NCI-H748 treated with DMSO at 0.1 percent for 48 hours (cell line): ENCODE measurements around the gene ABLIM1.

ENCODE experiments used
- DNase-seq: peaks from one replicate; lab custom pipeline; 2025; lab: John Stamatoyannopoulos, UW

The ABLIM1 gene

DNA sequence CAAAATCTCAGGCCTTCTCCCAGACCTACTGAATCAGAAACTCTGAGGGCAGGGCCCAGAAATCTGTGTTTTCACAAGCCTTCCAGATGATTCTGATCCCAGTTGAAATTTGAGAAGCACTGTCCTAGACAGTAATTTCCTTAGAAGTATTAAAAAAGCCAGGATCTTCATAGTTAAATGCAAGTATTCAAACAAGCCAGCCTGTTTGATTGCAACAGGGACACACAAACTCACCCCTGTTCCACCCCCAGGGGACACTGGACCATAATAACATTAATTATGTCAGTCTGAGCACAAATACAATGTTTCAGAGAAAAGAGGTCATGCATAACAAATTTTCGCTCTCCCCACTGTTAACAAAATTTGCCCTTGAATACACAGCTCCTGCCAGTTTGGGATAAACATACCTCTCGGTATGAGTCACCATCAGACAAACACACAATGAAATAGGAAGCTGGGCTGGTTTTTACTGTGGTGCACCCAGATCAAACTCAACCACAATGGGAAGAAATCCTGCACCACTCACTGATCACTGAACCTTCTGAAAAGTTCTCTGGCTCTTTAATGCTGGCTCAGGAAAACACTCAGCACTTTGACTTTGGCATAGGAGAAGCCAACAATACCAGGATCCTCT lies 34.3 kb downstream of the ABLIM1 start:
- DNase-seq: peak; percentile 69

GRCh38 chr10:114623155-114623554 lies 34.9 kb downstream of the ABLIM1 start:
- DNase-seq: no peak

DNA sequence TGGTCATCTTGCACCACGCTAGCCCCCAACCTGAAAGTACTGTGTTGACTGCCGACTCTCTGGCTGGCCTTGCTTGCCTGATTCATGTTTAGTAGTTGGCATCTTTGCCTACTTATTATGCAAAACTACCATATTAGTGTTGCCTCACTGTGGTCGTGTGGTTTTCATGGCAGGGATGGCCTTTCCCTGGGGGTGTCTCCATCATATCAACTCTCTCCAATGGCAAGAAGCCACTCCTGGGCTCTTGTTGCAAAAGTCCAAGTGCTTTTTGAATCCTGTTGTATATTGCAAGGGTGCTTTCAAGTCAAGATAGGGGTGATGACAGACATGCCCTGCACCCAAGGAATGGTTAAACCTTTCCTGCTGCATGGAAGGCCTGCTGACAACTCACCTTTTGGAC lies 39.4 kb downstream of the ABLIM1 start:
- no peak for DNase-seq

GRCh38 chr10:114616516-114616915 lies 41.6 kb downstream of the ABLIM1 start:
- DNase-seq: no peak

GRCh38 chr10:114616103-114616502 lies 42.0 kb downstream of the ABLIM1 start:
- no peak for DNase-seq

DNA sequence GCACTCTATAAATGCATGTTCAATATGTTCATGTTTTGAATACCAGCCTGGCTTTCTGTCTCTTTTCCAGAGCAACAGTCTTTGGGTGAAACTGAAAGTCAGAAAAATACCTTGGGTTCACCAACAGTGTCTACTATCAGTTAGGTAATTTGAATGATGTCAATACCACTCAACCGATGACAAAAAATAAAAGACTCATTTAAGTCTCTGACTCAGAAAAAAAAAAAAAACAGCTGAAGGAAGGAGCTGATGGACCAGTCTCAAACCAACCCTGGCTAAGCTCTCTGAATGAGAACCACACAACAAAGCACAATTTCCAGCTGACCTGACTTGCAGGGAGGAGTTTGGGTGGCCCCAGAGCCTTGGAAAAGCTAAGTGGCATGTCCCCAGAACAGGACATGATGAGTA lies 42.5 kb downstream of the ABLIM1 start:
- DNase-seq: no peak

DNA sequence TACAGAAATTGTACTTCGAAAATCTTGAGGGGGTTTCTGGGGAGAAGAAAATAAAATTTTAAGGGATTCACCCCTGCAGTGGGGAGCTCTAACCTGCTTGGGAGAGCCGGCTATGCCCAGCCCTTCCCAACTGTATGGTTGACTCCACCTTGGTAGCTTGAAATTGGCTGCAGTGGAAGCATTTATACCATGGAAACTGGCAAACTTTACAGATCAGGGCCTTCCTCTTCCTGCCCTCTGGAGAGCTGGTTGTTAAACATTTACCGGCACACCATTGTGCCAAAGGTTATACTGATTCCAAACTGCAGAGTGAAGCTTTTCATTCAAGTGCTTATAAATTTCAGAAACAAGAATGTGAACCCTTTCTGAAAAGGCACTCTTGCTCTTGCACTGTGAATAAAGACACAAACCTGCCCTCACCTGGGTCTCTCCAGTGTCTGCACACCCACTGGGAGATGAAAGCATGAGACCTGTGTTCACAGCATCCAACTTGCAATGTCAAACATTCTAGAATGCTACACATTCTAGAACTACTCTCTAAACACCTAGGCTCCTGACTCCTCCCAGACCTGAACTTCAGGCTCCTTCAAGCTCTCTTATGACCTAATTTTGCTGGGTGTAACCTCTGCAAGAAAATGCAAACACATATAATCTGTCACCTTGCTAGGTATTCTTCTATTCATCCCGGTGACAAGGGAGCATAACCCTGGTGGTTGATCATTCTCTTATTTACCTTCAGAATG lies 44.7 kb downstream of the ABLIM1 start:
- no peak for DNase-seq

DNA sequence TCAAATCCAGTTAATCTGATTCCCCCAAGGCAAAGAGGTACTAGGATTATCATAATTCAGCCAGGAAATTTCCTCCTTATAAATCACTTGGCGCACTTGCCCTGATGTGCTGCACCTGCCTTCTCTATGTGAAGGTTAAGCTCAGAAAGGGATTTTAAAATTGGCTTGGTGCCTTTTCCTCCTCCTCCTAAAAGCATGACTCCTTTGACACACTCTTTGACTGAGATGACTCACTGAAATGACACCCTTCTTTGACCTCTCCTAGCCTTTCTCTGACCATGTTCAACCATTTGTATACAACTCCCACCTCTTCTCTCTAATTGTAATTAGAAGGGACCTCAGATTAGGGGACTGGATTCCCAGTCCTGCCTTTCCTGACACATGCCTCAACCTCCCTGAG lies 46.5 kb downstream of the ABLIM1 start:
- DNase-seq: no peak

DNA sequence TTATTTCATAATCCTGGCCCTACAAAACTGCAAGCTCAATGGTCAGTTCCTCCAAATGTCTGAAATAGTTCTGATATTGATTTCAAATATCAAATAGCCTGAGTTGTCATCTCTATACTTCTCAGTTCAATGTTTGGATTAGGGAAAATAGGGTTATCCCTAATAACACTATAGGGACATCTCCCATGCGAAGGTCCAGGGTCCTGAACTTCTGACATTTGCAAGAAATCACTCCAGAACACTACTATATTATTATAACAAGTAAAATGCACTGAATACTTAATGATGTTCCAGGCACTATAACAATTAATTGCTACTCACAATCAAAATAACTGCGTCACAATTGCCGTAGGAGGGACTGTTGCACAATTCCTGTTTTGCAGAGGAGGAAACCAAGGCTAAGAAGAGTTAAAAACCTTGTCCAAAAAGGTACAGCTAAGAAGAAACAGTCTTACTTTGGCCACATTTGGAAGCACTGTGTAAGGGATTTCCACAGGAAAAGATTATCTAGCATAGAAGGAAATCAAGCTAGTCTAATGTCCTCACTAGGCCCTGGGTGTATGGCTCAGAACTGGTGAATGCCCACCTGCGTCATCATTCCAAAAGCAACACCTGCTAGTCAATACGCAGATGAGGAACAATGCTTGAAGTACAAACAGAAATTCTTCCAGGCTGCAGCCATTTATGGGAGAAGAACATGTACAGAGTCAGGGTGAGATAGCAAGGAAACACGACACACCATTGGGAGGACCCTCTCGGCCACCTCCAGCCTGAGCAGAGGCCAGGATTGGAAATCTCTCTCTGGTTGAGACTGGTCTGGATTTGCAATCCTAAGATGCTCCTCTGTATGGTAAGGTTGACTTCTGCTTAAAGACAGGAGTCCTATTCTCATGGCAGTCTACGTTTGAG lies 48.3 kb downstream of the ABLIM1 start:
- no peak for DNase-seq

GRCh38 chr10:114607358-114607998 lies 50.6 kb downstream of the ABLIM1 start:
- DNase-seq: no peak

DNA sequence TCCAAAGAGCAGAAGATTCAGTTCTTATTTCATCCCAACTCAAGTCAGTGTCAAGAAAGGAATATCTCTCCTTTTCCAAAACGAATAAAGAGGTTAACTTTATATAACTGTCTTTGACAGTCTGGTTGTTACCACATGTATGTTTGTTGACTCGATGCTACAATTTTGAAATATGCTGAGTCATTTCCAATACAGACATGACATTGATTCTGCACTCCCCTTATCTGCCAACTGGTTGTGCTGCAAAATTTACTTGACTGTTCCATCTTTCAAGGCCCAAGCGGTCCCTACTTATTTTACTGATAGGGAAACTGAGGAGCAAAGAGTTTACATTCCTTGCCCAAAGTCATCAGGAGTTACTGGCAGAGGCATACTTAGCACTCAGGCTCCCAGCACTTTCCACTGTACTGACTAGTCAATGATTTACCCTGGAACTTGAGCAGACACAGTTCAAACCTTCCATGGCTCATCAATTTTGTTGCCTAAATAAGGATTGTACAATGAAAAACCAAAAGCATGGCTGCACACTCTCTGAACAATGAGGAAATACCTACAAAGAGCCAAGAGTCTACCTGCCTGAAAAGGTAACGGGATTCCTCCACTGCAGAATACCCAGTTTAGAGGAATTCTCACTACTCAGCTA lies 52.8 kb downstream of the ABLIM1 start:
- no peak for DNase-seq

DNA sequence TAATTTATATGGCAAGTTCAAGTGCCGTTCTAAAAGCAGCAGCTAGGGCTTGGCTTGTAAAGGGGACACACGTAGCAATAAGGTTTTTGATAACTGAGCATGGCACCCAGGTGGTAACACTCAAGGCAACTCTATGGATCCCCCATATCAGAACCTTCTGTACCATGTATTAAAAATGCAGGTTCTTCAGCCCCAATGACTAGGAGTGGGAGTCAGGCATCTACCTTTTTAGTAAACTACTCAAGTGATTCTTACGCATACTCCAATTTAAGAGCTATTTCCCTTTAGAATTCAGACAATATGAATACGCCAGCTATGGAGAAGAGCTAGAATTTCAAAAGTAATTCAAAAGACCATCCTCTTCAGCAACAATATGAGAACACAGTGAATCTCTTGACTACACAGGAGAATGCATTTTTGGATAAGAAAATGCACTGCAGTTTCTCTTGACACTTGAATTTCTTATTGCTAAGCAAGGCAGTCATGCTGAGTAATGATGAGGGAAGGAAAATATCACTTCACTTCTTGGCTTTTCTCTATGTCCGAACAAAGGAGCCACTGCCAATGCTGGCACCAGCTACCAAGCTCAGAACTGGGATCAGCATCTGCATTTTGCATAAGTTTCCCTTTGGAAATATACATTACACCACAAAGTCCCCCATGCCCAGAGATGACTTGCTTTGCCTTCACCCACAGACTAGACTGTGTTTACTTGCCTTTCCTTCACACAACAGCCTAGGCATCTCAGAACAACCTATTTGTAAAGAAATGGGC lies 53.5 kb downstream of the ABLIM1 start:
- no peak for DNase-seq

DNA sequence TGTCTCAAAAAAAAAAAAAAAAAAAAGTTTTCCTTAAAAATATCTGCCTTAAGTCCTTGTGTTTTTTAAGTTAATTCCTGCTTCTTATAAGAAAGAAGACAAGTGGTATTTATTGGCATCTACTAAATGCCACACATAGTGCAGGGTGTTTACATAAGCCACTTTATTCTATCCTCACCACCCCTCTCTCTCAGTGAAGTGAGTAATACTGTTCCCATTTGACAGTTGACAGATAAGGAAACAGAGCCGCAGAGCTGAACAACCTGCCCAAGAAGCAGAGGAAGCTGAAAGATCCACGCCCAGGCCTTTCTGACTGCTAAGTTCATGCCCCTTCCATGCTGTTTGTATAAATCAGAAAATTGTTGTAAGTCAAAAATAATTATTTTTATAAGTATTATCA lies 54.1 kb downstream of the ABLIM1 start:
- no peak for DNase-seq

GRCh38 chr10:114603303-114603702 lies 54.8 kb downstream of the ABLIM1 start:
- no peak for DNase-seq

GRCh38 chr10:114600057-114600456 lies 58.0 kb downstream of the ABLIM1 start:
- no peak for DNase-seq

- no peak for DNase-seq
These were observed 61.3 kb downstream of the ABLIM1 start for GRCh38 chr10:114596793-114597192.

DNA sequence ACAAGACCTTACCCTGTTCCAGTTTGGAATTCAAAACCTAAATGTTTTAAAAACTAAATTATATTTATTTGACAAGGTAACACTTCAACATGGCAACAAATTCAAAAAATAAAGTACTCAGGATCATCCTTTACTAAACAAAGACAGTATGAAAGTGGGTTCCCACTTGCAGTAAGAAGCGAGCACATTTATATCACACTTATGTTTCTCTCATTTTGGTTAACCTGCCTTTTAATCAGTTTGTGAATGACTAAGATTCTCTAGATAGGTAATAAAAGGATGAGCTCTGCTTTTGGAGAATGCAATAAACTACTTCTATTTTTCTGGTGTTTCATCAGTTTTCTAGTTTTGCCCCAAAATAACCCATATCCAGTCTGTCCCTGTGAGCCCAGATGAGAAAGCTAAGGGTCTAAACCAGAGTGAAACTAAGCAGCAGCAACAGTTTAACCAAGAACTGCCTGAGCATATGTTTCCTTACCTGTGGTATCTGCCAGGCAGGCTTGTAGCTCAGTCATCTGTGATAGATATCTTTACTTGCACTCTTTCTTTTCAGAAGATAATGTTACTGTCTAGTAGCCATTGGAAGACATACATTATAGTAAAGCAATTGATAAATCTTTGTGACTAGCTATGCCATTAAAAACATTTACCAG lies 64.1 kb downstream of the ABLIM1 start:
- DNase-seq: no peak

GRCh38 chr10:114593240-114593792 lies 64.8 kb downstream of the ABLIM1 start:
- DNase-seq: no peak

- DNase-seq: no peak
These were observed 67.1 kb downstream of the ABLIM1 start for GRCh38 chr10:114590993-114591392.

GRCh38 chr10:114584419-114584818 lies 73.7 kb downstream of the ABLIM1 start:
- no peak for DNase-seq
